ENCODE measurements around the gene NR1I2.

The NR1I2 gene

DNA sequence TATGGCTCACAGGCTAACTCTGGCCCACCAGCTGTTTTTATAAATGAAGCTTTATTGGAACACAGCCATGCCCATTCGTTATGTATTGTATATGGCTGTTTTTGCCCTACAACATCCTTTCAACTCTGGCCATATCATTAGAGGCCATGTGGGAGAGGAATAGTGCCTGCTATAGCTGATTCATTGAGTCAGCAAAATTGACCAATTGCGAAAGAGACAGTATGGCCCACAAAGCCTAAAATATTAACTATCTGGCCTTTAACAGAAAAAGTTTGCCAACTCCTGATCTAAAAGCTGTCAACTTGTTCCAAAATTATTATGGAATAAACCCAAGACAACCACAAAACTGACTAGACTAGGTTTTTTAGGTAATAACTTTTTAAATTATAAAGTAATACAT, 1.4 kb downstream of the NR1I2 start:
- TF ChIP-seq TSHZ2 (CRISPR knock-in tag; IDR thresholded peaks at IDR 0.05) (no peak), ZFP3 (CRISPR knock-in tag; IDR thresholded peaks at IDR 0.05) (no peak), ISL1 (CRISPR knock-in tag; IDR thresholded peaks at IDR 0.05) (no peak), TOX (CRISPR knock-in tag; IDR thresholded peaks at IDR 0.05; ENCODE audit: borderline replicate concordance) (no peak), PPARA (CRISPR knock-in tag; IDR thresholded peaks at IDR 0.05; ENCODE audit: borderline replicate concordance) (no peak), RARB (CRISPR knock-in tag; IDR thresholded peaks at IDR 0.05) (no peak), ZC3H10 (CRISPR knock-in tag; IDR thresholded peaks at IDR 0.05) (no peak), GLIS3 (CRISPR knock-in tag; IDR thresholded peaks at IDR 0.05) (no peak), TCF4 (CRISPR knock-in tag; IDR thresholded peaks at IDR 0.05; ENCODE audit: borderline replicate concordance) (no peak), CSDC2 (CRISPR knock-in tag; IDR thresholded peaks at IDR 0.05) (no peak), ARNTL (CRISPR knock-in tag; IDR thresholded peaks at IDR 0.05; ENCODE audit: borderline replicate concordance, low read depth) (no peak), ESRRG (CRISPR knock-in tag; IDR thresholded peaks at IDR 0.05) (no peak), ZFP30 (CRISPR knock-in tag; IDR thresholded peaks at IDR 0.05) (no peak), CSRNP3 (CRISPR knock-in tag; IDR thresholded peaks at IDR 0.05) (no peak), ZNF8 (CRISPR knock-in tag; IDR thresholded peaks at IDR 0.05) (no peak), PATZ1 (CRISPR knock-in tag; IDR thresholded peaks at IDR 0.05; ENCODE audit: borderline replicate concordance) (no peak), ZNF70 (CRISPR knock-in tag; IDR thresholded peaks at IDR 0.05) (no peak), BACH2 (CRISPR knock-in tag; IDR thresholded peaks at IDR 0.05; ENCODE audit: borderline replicate concordance) (no peak)
- TF ChIP-seq, protein P1, sequence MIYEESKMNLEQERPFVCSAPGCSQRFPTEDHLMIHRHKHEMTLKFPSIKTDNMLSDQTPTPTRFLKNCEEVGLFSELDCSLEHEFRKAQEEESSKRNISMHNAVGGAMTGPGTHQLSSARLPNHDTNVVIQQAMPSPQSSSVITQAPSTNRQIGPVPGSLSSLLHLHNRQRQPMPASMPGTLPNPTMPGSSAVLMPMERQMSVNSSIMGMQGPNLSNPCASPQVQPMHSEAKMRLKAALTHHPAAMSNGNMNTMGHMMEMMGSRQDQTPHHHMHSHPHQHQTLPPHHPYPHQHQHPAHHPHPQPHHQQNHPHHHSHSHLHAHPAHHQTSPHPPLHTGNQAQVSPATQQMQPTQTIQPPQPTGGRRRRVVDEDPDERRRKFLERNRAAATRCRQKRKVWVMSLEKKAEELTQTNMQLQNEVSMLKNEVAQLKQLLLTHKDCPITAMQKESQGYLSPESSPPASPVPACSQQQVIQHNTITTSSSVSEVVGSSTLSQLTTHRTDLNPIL (CRISPR knock-in tag; IDR thresholded peaks at IDR 0.05; ENCODE audit: low read depth), result no peak
- TF ChIP-seq, protein P2, sequence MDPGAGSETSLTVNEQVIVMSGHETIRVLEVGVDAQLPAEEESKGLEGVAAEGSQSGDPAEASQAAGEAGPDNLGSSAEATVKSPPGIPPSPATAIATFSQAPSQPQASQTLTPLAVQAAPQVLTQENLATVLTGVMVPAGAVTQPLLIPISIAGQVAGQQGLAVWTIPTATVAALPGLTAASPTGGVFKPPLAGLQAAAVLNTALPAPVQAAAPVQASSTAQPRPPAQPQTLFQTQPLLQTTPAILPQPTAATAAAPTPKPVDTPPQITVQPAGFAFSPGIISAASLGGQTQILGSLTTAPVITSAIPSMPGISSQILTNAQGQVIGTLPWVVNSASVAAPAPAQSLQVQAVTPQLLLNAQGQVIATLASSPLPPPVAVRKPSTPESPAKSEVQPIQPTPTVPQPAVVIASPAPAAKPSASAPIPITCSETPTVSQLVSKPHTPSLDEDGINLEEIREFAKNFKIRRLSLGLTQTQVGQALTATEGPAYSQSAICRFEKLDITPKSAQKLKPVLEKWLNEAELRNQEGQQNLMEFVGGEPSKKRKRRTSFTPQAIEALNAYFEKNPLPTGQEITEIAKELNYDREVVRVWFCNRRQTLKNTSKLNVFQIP (CRISPR knock-in tag; IDR thresholded peaks at IDR 0.05; ENCODE audit: borderline replicate concordance, low read depth), result no peak
- no peak for ATAC-seq

DNA sequence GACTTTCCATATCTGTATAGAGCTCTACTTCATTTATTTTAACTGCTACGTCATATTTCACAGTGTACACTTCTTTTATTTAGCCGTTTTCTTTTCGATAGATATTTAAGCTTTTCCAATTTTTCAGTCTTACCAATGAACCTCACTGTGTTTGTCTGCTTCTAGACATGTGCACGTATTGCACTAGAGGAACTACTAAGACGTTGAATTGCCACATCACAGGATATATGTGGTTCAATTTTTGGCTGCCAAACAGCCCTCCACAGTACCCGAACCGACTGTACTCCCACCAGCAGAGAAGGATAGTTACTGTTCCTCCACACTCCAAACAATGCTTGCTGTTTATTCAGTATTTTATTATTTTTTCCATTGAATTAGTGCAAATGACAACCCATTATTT, 2.0 kb downstream of the NR1I2 start:
- ATAC-seq, result no peak
- TF ChIP-seq GLIS3 (CRISPR knock-in tag; IDR thresholded peaks at IDR 0.05), result no peak
- no peak for TF ChIP-seq ZNF8 (CRISPR knock-in tag; IDR thresholded peaks at IDR 0.05)
- TF ChIP-seq ZNF70 (CRISPR knock-in tag; IDR thresholded peaks at IDR 0.05), result no peak
- TF ChIP-seq TOX (CRISPR knock-in tag; IDR thresholded peaks at IDR 0.05; ENCODE audit: borderline replicate concordance), result no peak
- TF ChIP-seq BACH2 (CRISPR knock-in tag; IDR thresholded peaks at IDR 0.05; ENCODE audit: borderline replicate concordance), result no peak
- no peak for TF ChIP-seq PATZ1 (CRISPR knock-in tag; IDR thresholded peaks at IDR 0.05; ENCODE audit: borderline replicate concordance)
- TF ChIP-seq TSHZ2 (CRISPR knock-in tag; IDR thresholded peaks at IDR 0.05), result no peak
- no peak for TF ChIP-seq RARB (CRISPR knock-in tag; IDR thresholded peaks at IDR 0.05)
- TF ChIP-seq SNAI2 (CRISPR knock-in tag; IDR thresholded peaks at IDR 0.05), result no peak
- TF ChIP-seq, protein P2 (CRISPR knock-in tag; IDR thresholded peaks at IDR 0.05; ENCODE audit: borderline replicate concordance, low read depth), result no peak
- no peak for TF ChIP-seq ZFP3 (CRISPR knock-in tag; IDR thresholded peaks at IDR 0.05)
- TF ChIP-seq ESRRG (CRISPR knock-in tag; IDR thresholded peaks at IDR 0.05), result no peak
- no peak for TF ChIP-seq ARNTL (CRISPR knock-in tag; IDR thresholded peaks at IDR 0.05; ENCODE audit: borderline replicate concordance, low read depth)
- no peak for TF ChIP-seq ISL1 (CRISPR knock-in tag; IDR thresholded peaks at IDR 0.05)

All from SK-N-SH treated with all-trans-retinoic acid at 6 μM for 48 hours (cell line).